ENCODE data around the gene BRDT. TPM values are rescaled to one million over a fixed set of nuclear protein-coding genes. Genes with fewer than 3 reads are reported as not detected.

Gene BRDT
- total RNA-seq, 1 donor from 2014 or later, result not detected

GRCh38 chr1:92030656-92031107, 81.5 kb downstream of the BRDT start:
- Histone ChIP-seq H3K27ac (replicated peaks) (no peak overlapping the region), H3K27me3 (ENCODE audit: low read depth) (peaks cover 28% of the 10 kb centered on the region), H3K4me1 (peaks cover 12% of the 10 kb centered on the region), H3K36me3 (no peaks in the 10 kb centered on the region), H3K9me3 (replicated peaks) (no peaks in the 10 kb centered on the region), H3K4me3 (peak overlapping the region; percentile 72)
- DNase-seq, result no peak
- TF ChIP-seq, protein P1, sequence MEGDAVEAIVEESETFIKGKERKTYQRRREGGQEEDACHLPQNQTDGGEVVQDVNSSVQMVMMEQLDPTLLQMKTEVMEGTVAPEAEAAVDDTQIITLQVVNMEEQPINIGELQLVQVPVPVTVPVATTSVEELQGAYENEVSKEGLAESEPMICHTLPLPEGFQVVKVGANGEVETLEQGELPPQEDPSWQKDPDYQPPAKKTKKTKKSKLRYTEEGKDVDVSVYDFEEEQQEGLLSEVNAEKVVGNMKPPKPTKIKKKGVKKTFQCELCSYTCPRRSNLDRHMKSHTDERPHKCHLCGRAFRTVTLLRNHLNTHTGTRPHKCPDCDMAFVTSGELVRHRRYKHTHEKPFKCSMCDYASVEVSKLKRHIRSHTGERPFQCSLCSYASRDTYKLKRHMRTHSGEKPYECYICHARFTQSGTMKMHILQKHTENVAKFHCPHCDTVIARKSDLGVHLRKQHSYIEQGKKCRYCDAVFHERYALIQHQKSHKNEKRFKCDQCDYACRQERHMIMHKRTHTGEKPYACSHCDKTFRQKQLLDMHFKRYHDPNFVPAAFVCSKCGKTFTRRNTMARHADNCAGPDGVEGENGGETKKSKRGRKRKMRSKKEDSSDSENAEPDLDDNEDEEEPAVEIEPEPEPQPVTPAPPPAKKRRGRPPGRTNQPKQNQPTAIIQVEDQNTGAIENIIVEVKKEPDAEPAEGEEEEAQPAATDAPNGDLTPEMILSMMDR (IDR thresholded peaks at IDR 0.05; ENCODE audit: borderline replicate concordance), result no peak
- intact Hi-C loops (cut with micrococcal nuclease), result no loop called here

- Histone ChIP-seq H3K27me3 (ENCODE audit: low read depth) (peaks cover 28% of the 10 kb centered on the region), H3K9me3 (replicated peaks) (no peaks in the 10 kb centered on the region), H3K36me3 (no peaks in the 10 kb centered on the region), H3K27ac (replicated peaks) (no peak overlapping the region), H3K4me1 (peaks cover 12% of the 10 kb centered on the region), H3K4me3 (no peak overlapping the region)
- intact Hi-C loops (cut with micrococcal nuclease), result no loop called here
- TF ChIP-seq, protein P1 (IDR thresholded peaks at IDR 0.05; ENCODE audit: borderline replicate concordance), result no peak
- DNase-seq, result no peak
These were observed 82.3 kb downstream of the BRDT start for GRCh38 chr1:92031281-92032110.

DNA sequence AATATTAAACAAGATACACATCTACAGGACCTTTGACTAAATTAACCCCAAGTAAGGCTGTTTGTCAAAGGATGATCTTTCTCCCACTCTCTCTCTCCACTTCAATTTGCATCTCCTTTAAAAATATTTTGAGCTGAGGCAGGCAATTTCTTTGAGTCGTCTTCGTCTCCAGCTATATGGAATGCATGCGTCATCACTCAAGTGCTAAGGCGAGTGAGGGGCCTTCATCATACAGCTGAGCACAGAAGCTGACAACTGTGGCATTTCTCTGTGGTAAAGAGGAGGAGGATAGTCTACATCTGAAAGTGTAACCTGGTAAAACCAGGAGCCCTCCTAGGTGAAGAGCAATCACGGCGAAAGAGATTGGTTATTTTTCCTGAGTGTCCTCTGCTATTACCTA, 88.2 kb downstream of the BRDT start:
- Histone ChIP-seq H3K36me3 (no peaks in the 10 kb centered on the region), H3K4me3 (no peak overlapping the region), H3K27ac (replicated peaks) (no peak overlapping the region), H3K9me3 (replicated peaks) (no peaks in the 10 kb centered on the region), H3K4me1 (no peaks in the 10 kb centered on the region), H3K27me3 (ENCODE audit: low read depth) (no peaks in the 10 kb centered on the region)
- DNase-seq, result no peak
- TF ChIP-seq, protein P1 (IDR thresholded peaks at IDR 0.05; ENCODE audit: borderline replicate concordance), result no peak
- intact Hi-C loops (cut with micrococcal nuclease), result no loop called here

GRCh38 chr1:92038695-92039346, 89.6 kb downstream of the BRDT start:
- H3K27ac ChIP-seq (replicated peaks), result no peak overlapping the region
- no peaks in the 10 kb centered on the region for H3K4me1 ChIP-seq
- no peaks in the 10 kb centered on the region for H3K36me3 ChIP-seq
- TF ChIP-seq, protein P1 (IDR thresholded peaks at IDR 0.05; ENCODE audit: borderline replicate concordance), result no peak
- no peaks in the 10 kb centered on the region for H3K27me3 ChIP-seq (ENCODE audit: low read depth)
- H3K4me3 ChIP-seq, result no peak overlapping the region
- intact Hi-C loops (cut with micrococcal nuclease), result no loop called here
- DNase-seq, result no peak
- H3K9me3 ChIP-seq (replicated peaks), result no peaks in the 10 kb centered on the region

GRCh38 chr1:92040971-92041370, 91.8 kb downstream of the BRDT start:
- H3K4me1 ChIP-seq, result no peaks in the 10 kb centered on the region

More at GRCh38 chr1:92040971-92041370, 91.8 kb downstream of the BRDT start:
- Histone ChIP-seq H3K9me3 (replicated peaks) (no peaks in the 10 kb centered on the region), H3K4me3 (no peak overlapping the region), H3K36me3 (no peaks in the 10 kb centered on the region), H3K27me3 (ENCODE audit: low read depth) (no peaks in the 10 kb centered on the region), H3K27ac (replicated peaks) (no peak overlapping the region)
- TF ChIP-seq, protein P1 (IDR thresholded peaks at IDR 0.05; ENCODE audit: borderline replicate concordance), result no peak
- DNase-seq, result no peak
- intact Hi-C loops (cut with micrococcal nuclease), result no loop called here

All from left ventricle myocardium inferior (tissue), 1 donor.